Smooth muscle cell (in vitro differentiated cells): Measurements from ENCODE around the gene ADM5. TPM values are rescaled to one million over a fixed set of nuclear protein-coding genes. Genes with fewer than 3 reads are reported as not detected.

Source experiments
- DNase-seq: peaks from one replicate; lab custom pipeline; 2025; ENCODE audit not compliant: unreplicated experiment; lab: John Stamatoyannopoulos, UW
- H2AFZ ChIP-seq: fragments of 200-600 bp; sonication (generic); 2 replicates; pipeline ENCODE4 v1.6.0; 2016; ENCODE audit warnings: antibody characterized with exemption, low read depth, mild to moderate bottlenecking
- H3F3A ChIP-seq: fragments of 200-600 bp; sonication (generic); 2 replicates; pipeline ENCODE4 v1.6.0; 2017; ENCODE audit warnings: antibody characterized with exemption, low read depth
- H3K27ac ChIP-seq: fragments of 200-600 bp; sonication (generic); 2 replicates; pipeline ENCODE4 v1.5.1; 2016; ENCODE audit warnings: low read depth, mild to moderate bottlenecking
- H3K27me3 ChIP-seq: fragments of 200-600 bp; sonication (generic); 2 replicates; pipeline ENCODE4 v1.6.1; 2016; ENCODE audit warnings: low read depth, mild to moderate bottlenecking
- H3K36me3 ChIP-seq: fragments of 200-600 bp; sonication (generic); 2 replicates; pipeline ENCODE4 v1.5.1; 2016; ENCODE audit warnings: low read depth
- H3K4me1 ChIP-seq: fragments of 200-600 bp; sonication (generic); 2 replicates; pipeline ENCODE4 v1.5.1; 2016; ENCODE audit warnings: low read depth
- H3K4me2 ChIP-seq: fragments of 200-600 bp; sonication (generic); 2 replicates; pipeline ENCODE4 v1.6.0; 2016; ENCODE audit warnings: mild to moderate bottlenecking
- H3K4me3 ChIP-seq: fragments of 200-600 bp; sonication (generic); 2 replicates; pipeline ENCODE4 v1.5.1; 2016; ENCODE audit warnings: mild to moderate bottlenecking
- H3K79me2 ChIP-seq: fragments of 200-600 bp; sonication (generic); 2 replicates; pipeline ENCODE4 v1.6.0; 2016; ENCODE audit warnings: low read depth, mild to moderate bottlenecking
- H3K9ac ChIP-seq: fragments of 200-600 bp; sonication (generic); 2 replicates; pipeline ENCODE4 v1.6.0; 2016; ENCODE audit warnings: low read depth
- H3K9me3 ChIP-seq: fragments of 200-600 bp; sonication (generic); replicated peaks from 2 replicates; pipeline ENCODE4 v1.5.1; 2016; ENCODE audit warnings: low read depth
- H4K20me1 ChIP-seq: fragments of 200-600 bp; sonication (generic); 2 replicates; pipeline ENCODE4 v1.6.0; 2016; ENCODE audit warnings: low read depth
- WGBS: methylation state at CpG from one replicate; pipeline ENCODE4 v1.1.7; 2016; ENCODE audit warnings: low lambda C conversion rate; 5-methylcytosine and 5-hydroxymethylcytosine counted together
- polyA plus RNA-seq: library from polyadenylated mRNA; unstranded; fragments of >200 nt; fragmentation: Nextera tagmentation; extraction: Ambion mirVana; gene quantifications from 2 replicates; pipeline ENCODE4 v1.2.1, GENCODE V29; 2016
- total RNA-seq: library from RNA; depleted of rRNA; stranded (reverse); fragments of >200 nt; gene quantifications from 2 replicates; pipeline ENCODE4 v1.2.3, GENCODE V29; 2014
- TF ChIP-seq, protein P1 (sequence below): fragments of 200-600 bp; sonication (generic); IDR thresholded peaks from 2 replicates; pipeline ENCODE4 v1.5.1; 2017; ENCODE audit warnings: borderline replicate concordance, mild to moderate bottlenecking, antibody characterized with exemption; ENCODE audit not compliant: insufficient read depth, poor library complexity, severe bottlenecking

ADM5 gene
- total and polyA plus RNA-seq, 2 experiments from 2014 or later: 1.7 to 3.6 TPM

DNA sequence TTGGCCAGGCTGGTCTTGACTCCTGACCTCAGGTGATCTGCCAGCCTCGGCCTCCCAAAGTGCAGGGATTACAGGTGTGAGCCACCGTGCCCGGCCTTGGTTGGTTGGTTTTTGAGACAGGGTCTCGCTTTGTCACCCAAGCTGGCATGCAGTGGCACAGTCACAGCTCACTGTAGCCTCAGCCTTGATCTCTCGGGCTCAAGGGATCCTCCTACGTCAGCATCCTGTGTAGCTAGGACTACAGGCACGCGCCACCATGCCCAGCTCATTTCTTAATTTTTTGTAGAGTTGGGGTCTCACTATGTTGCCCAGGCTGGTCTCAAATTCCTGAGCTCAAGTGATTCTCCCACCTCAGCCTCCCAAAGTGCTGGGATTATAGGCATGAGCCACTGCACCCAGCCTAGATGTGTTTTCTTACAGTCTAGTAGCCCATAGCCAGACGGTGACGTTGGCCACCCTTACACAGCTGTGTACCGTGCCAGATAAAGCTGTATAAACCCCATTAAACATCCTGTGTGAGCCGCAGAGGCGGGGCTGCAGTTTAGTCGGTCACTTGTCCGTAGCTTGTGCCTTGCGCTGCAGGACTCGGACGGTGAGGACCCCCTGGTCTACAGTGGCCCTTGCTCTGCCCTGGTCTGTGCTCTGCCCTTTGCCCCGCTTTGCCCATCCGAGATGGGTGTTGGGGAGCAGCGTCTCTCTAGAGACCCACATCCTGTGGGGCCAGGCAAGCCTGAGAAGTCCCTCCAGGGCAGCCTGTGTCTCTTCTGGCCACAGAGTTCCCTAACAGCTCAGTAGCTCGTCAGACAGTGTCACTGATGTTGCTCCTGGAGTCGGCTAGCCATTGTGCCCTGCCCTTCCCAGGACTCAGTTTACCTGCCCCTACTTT is 33.6 kb upstream of the ADM5 start:
- DNase-seq: no peak
- Histone ChIP-seq H3K9me3 (no peaks in the 10 kb centered on the region), H3K36me3 (no peaks in the 10 kb centered on the region), H3K4me1 (no peaks in the 10 kb centered on the region), H3K27me3 (no peaks in the 10 kb centered on the region), H3K9ac (no peak overlapping the region), H3K27ac (no peak overlapping the region), H4K20me1 (peaks cover 20% of the 10 kb centered on the region), H3K4me3 (no peak overlapping the region), H2AFZ (no peak overlapping the region), H3K4me2 (no peak overlapping the region), H3F3A (no peaks in the 10 kb centered on the region), H3K79me2 (no peaks in the 10 kb centered on the region)
- 96% methylated on average over 23 of the region's 23 CpGs for WGBS
- TF ChIP-seq, protein P1, sequence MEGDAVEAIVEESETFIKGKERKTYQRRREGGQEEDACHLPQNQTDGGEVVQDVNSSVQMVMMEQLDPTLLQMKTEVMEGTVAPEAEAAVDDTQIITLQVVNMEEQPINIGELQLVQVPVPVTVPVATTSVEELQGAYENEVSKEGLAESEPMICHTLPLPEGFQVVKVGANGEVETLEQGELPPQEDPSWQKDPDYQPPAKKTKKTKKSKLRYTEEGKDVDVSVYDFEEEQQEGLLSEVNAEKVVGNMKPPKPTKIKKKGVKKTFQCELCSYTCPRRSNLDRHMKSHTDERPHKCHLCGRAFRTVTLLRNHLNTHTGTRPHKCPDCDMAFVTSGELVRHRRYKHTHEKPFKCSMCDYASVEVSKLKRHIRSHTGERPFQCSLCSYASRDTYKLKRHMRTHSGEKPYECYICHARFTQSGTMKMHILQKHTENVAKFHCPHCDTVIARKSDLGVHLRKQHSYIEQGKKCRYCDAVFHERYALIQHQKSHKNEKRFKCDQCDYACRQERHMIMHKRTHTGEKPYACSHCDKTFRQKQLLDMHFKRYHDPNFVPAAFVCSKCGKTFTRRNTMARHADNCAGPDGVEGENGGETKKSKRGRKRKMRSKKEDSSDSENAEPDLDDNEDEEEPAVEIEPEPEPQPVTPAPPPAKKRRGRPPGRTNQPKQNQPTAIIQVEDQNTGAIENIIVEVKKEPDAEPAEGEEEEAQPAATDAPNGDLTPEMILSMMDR: no peak

DNA sequence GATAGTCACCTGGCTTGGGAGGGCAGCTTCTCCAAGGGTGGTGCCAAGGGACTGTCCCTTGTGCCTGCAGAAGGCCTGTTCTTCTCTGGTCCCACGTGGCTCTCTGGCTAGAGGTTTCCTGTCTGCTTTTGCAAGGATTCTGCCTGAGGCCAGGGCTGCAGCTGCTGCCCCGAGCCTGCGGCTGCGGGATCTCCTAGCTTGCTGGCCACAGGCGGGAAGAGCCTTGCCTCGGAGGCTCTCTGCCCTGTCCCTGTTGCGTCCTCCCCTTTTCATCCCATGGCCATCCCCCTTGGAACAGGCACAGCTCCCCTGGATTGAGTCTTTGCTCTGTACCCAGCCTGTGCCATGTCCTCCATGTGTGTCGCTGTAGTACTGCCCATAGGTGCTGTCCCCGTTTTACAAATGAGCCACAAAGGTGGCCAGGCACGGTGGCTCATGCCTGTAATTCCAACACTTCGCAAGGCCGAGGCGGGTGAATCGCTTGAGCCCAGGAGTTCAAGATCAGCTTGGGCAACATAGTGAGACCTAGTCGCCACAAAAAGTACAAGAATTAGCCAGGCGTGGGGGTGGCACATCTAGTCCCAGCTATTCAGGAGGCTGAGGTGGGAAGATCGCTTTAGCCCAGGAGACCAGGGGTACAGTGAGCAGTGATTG is 32.8 kb upstream of the ADM5 start:
- Histone ChIP-seq H3K79me2 (no peaks in the 10 kb centered on the region), H3K27ac (no peak overlapping the region), H3K4me3 (no peak overlapping the region), H3K9ac (no peak overlapping the region), H2AFZ (no peak overlapping the region), H3K27me3 (no peaks in the 10 kb centered on the region), H4K20me1 (peaks cover 27% of the 10 kb centered on the region), H3K9me3 (no peaks in the 10 kb centered on the region), H3K4me1 (no peaks in the 10 kb centered on the region), H3F3A (no peaks in the 10 kb centered on the region), H3K36me3 (no peaks in the 10 kb centered on the region), H3K4me2 (no peak overlapping the region)
- no peak for DNase-seq
- TF ChIP-seq, protein P1: no peak
- 95% methylated on average over 17 of the region's 17 CpGs for WGBS

GRCh38 chr19:49657493-49658138 is 31.8 kb upstream of the ADM5 start:
- no peak for DNase-seq
- Histone ChIP-seq H3K9ac (no peak overlapping the region), H4K20me1 (peaks cover 27% of the 10 kb centered on the region), H3K27ac (no peak overlapping the region), H3K4me2 (no peak overlapping the region), H3F3A (no peaks in the 10 kb centered on the region), H3K4me3 (no peak overlapping the region), H2AFZ (no peak overlapping the region), H3K79me2 (no peaks in the 10 kb centered on the region), H3K36me3 (no peaks in the 10 kb centered on the region), H3K27me3 (no peaks in the 10 kb centered on the region), H3K4me1 (no peaks in the 10 kb centered on the region), H3K9me3 (no peaks in the 10 kb centered on the region)
- TF ChIP-seq, protein P1: no peak
- 97% methylated on average over 22 of the region's 22 CpGs for WGBS
